ENCODE results near the gene OMP. TPM values are rescaled to one million over a fixed set of nuclear protein-coding genes. Genes with fewer than 3 reads are reported as not detected.
"Not testable (repeated sequence)": the region's sequence is repeated elsewhere in the genome, so short reads cannot be mapped to it uniquely, and the experiment has no call there.

Gene OMP
- total RNA-seq, 1 experiment from 2014 or later, result not detected

GRCh38 chr11:77086521-77087472 lies 15.8 kb upstream of the OMP start:
- DNase-seq (ENCODE audit: low read depth), result no peak

DNA sequence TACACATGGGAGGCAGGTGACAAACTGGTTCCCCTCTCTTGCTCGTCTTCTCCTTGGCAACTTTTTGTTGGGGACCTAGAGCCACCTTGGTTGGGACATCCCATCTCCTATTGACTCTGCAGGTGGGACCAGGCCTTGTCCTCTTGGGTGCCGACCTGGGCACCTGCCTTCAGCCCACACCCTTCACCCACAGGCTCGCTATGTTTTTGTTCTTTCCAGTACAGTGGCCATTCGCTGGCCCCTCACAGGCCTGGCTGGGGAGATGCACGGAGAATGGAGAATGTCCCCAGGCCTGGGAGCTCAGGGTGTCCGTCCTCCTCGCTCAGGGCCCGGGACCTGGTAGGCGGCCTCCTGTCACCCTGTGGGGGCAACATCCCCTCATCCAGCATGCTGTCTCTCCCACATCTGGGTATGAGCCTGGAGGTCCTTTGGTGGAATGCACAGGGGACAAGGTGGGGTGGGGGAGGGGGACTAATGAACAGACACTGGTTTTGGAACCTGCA lies 14.9 kb upstream of the OMP start:
- DNase-seq (ENCODE audit: low read depth), result no peak

GRCh38 chr11:77088236-77089003 lies 14.2 kb upstream of the OMP start:
- no peak for DNase-seq (ENCODE audit: low read depth)

DNA sequence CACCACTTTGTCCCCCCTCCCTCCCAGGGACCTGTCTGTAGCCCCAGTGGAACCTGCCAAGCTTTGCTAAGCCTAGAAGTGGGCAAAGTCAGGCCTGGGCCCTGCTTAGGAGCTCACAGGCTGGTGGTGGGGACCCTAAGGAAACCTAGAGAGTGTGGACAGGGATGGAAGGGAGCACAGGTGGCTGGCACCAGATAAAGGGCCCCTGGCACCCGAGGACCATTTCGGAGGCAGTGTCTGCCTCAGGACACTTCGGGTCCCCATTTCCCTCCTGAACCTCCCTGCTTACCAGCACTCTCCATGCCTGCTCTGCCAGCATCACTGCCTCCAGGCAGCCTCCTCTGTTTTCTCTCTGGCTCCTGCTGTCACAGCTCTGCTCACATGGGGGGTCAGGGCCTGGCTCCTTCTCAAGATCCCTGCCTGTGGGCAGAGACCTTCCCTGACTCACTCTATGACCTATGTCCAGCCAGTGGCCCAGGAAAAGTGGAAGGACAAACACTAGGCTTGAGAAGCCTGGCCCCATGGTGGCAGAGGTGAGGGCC lies 13.6 kb upstream of the OMP start:
- no peak for DNase-seq (ENCODE audit: low read depth)

DNA sequence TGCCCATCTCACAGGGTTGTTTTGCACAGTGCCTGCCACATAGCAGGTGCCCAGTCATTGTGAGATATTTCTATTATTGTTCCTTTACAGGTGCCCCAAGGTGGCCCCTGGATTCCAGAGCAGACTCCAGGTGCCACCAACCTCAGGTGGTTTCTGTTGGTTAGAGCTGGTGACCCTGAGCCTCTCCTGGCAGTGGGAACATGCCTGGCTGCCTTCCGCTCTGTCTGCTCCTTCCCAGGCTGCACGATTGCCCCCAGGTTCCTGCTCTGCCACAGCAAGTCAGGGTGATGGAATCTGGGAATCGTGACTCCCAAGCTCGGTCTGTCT lies 12.6 kb upstream of the OMP start:
- no peak for DNase-seq (ENCODE audit: low read depth)

GRCh38 chr11:77090373-77091111 lies 12.1 kb upstream of the OMP start:
- DNase-seq (ENCODE audit: low read depth), result no peak

- peak; percentile 61 for DNase-seq (ENCODE audit: low read depth)
Measured at GRCh38 chr11:77091146-77091940, 11.3 kb upstream of the OMP start.

DNA sequence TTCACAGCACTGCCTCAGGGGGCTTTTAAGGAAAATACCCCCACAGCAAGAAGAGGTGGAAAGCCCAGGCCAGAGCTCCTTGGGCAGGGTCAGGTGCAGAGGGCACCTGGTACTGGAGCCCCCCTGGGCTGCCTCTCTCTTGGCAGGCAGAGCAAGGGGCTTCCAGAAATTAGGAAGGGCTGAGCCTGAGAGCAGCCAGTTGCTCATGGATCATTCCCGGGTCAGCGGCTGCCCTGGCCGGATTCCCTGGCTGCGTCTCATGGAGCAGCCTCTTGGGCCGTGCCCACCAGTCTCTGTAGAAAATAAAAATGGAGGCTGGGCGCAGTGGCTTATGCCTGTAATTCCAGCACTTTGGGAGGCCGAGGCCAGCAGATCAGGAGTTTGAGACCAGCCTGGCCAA lies 10.3 kb upstream of the OMP start:
- no peak for DNase-seq (ENCODE audit: low read depth)

GRCh38 chr11:77093056-77093891 lies 9.4 kb upstream of the OMP start:
- DNase-seq (ENCODE audit: low read depth), result no peak

- DNase-seq (ENCODE audit: low read depth), result no peak
Measured at GRCh38 chr11:77093987-77094840, 8.4 kb upstream of the OMP start.

- DNase-seq (ENCODE audit: low read depth), result no peak
Measured at GRCh38 chr11:77094841-77095365, 7.7 kb upstream of the OMP start.

DNA sequence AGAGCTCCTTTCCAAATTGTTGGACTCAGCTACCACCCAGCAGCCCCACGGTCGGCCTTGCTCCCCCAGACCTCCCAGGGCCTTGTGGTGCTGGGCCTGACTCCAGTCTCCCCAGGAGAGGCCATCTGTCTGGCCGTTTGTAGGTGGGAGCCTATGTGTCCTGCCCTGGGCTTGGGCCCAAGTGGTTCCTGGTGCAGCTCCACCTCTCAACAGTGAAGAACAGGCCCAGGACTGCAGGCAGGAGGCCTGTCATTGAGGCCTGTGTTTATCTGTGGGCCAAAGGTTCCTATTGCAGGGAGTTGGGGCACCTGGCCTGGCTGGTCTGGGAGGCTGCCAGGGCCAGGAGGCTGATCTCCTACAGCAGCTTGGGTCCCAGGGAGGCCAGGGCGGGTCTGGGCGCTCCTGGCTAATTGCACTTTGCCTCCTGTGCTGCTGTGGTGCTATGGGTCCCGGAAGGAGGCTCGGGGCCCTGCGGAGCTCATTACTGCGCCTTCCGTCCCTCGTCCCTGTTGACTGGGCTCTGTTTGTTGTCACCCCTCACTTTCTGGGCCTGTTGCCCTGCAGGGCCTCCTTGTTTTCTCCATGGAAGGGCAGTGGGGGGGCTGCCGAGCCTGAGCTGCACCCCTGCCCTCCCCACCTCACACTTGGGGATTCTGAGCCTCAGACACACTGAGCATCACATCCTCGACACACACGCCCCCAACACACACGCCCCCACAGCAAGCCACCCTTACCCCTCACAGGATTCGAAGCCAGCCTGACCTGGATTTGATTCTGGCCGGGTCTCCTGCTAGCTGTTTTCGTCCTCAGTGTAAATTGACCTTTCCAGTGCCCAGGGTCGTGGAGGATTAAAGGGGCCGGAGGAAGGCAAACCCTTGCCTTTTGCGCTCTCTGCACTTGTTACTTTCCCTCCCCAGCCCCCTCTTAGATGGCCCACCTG lies 6.8 kb upstream of the OMP start:
- no peak for DNase-seq (ENCODE audit: low read depth)

- no peak for DNase-seq (ENCODE audit: low read depth)
Measured at GRCh38 chr11:77096591-77097019, 6.0 kb upstream of the OMP start.

DNA sequence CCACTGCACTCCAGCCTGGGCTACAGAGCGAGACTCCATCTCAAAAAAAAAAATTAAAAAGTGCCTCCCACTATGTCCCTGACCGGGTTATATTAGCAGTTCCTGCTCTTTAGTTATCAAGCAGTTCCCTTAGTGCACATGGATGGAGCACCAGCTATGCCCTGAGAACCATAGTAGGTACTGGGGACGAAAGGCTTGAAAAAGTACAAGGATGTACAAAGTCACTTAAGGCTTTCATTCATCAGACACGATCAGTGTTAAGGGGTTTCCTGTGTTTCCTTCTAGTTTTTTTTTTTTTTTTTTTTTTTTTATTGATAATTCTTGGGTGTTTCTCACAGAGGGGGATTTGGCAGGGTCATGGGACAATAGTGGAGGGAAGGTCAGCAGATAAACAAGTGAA lies 5.5 kb upstream of the OMP start:
- not testable (repeated sequence) for DNase-seq (ENCODE audit: low read depth)

DNA sequence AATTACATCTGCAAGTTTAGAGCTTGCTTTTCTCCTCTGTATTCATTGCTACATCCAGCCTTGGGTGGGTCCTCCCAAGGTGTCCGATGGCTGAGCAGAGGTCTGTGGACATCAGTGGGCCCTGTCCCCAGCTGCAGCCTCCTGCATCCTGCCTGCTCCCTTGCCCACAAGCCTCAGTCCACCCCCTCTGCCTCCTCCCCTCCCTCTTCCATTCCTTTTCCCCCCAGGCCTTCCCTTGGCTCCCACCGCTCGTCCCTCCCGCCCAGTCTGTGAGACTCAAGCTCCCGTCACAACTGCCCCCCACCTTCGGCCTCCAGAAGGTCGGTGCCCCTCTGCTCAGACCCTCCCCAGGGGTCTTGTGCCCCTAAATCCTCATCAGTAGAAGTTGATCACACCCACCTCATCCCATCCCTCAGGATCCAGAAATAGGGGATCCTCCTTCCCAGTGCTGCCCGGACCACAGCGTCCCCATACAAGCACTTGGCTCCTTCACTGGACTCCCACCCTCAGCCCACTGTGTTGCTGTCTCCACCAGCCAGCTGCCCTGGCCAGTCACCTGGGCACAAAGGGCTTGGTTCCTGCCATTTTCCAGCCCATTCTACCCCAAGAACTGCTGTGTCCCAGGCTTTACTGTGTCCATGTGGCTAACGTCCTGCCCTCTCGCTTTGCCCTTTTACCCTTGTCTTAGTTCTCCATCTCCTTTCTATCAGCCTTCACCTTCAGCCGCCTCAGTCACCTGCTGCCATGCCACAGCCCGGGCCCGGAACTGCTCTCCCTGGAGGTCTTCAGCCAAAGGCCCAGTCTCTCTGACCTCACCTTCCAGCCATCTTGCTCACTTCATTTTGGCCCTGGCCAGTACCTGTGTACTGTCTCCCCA lies 2.2 kb upstream of the OMP start:
- DNase-seq (ENCODE audit: low read depth), result no peak

DNA sequence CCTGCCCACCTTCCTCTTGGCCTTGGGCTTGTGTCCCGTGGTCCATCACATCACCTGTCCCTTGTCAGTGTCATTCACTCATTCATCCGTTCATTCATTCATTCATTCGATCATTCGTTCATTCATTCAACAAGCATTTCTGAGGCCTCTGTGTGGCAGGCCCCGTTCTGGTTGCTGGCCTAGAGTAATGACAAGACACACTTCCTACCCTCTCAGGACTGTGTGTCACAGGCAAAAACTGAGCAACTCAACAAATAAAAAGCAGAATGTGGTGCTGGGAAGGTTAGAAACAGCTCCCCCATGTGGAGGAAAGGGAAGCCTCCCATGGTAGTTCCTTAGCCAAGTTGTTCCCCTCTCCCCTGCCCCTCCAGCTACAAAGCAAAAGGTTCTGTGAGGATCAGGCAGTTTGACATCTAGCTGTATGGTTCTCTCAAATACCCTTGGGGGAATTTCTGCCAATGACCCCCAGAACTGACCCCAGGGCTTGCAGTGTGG lies 1.6 kb upstream of the OMP start:
- no peak for DNase-seq (ENCODE audit: low read depth)

Data from RPMI7951 (cell line).